HepG2 (cell line): ENCODE measurements around the gene DCC. TPM values are rescaled to one million over a fixed set of nuclear protein-coding genes. Genes with fewer than 3 reads are reported as not detected.

Experiments used
- ATAC-seq: fragments of 200-7000 bp; cut with Tn5 transposase; 3 replicates; pipeline ENCODE4 v1.9.1; 2020; ENCODE audit warnings: mild to moderate bottlenecking, moderate library complexity
- BruUV-seq: library from RNA; stranded (reverse); fragments of 400-500 nt; replicated peaks from 2 replicates; lab custom pipeline; 2021; lab: Mats Ljungman, UMichigan
- CTCF ChIA-PET: fragments of 300-600 bp; formaldehyde crosslinking; extraction: SDS; loops from one replicate; lab custom pipeline; 2021; ENCODE audit warnings: low total read pairs, inconsistent platforms, low intra/inter-chr PET ratio; lab: Yijun Ruan, JAX
- POLR2A ChIA-PET: fragments of 350-600 bp; sonication (Branson Sonifier 250); formaldehyde crosslinking; loops from one replicate; lab custom pipeline; 2020; ENCODE audit warnings: antibody characterized with exemption, inconsistent platforms; lab: Yijun Ruan, JAX
- DNase-seq: peaks from one replicate; pipeline ENCODE4 v3.0.0-alpha.2; 2015; ENCODE audit warnings: low spot score
- FAIRE-seq: peaks from 3 replicates; lab custom pipeline; 2011; peaks lifted over from hg19 to GRCh38; lab: Jason Lieb, UNC
- H2AFZ ChIP-seq: one replicate; pipeline ENCODE4 v1.6.1; 2011; ENCODE audit warnings: low read length, inconsistent platforms
- H3K27ac ChIP-seq: fragments of 300-600 bp; 3 replicates; pipeline ENCODE4 v1.8.0; 2011; ENCODE audit warnings: mixed run types, mild to moderate bottlenecking, mixed read lengths, low read length, inconsistent platforms; ENCODE audit not compliant: insufficient read depth; ENCODE audit errors: extremely low read length
- H3K27me3 ChIP-seq, 2 experiments: fragments of 200-600 bp in 1 of 2; 2 replicates in 1 of 2; 3 replicates in 1 of 2; pipeline versions ENCODE4 v1.6.0 to v1.8.0; 2011; ENCODE audit warnings: low read length in 2 of 2, mild to moderate bottlenecking in 2 of 2, moderate library complexity in 2 of 2, inconsistent platforms in 1 of 2; ENCODE audit not compliant: insufficient read depth in 2 of 2, control insufficient read depth in 1 of 2
- H3K36me3 ChIP-seq, 2 experiments: fragments of 200-600 bp in 1 of 2; replicated peaks in 1 of 2; 2 replicates in 1 of 2; 3 replicates in 1 of 2; pipeline versions ENCODE4 v1.5.1 to v1.8.0; 2011; ENCODE audit warnings: low read length in 2 of 2, inconsistent platforms in 1 of 2; ENCODE audit not compliant: insufficient read depth in 2 of 2, control insufficient read depth in 1 of 2
- H3K4me1 ChIP-seq: 2 replicates; pipeline ENCODE4 v1.5.1; 2012; ENCODE audit warnings: low read length, inconsistent platforms; ENCODE audit not compliant: insufficient read depth
- H3K4me2 ChIP-seq: 2 replicates; pipeline ENCODE4 v1.6.0; 2011; ENCODE audit warnings: low read depth, low read length, inconsistent platforms
- H3K4me3 ChIP-seq, 3 experiments: fragments of 200-600 bp in 1 of 3; sonication (generic), shearing (Covaris generic) in 1 of 3; replicated peaks in 1 of 3; 2 replicates each; pipeline ENCODE4 v1.5.1; 2011 to 2016; ENCODE audit warnings: low read length in 3 of 3, inconsistent platforms in 2 of 3, low read depth in 2 of 3, mild to moderate bottlenecking in 2 of 3, control low read depth in 1 of 3, mixed read lengths in 1 of 3; ENCODE audit not compliant: insufficient read depth in 1 of 3
- H3K79me2 ChIP-seq: one replicate; pipeline ENCODE4 v1.6.1; 2011; ENCODE audit warnings: low read length, inconsistent platforms; ENCODE audit not compliant: insufficient read depth
- H3K9ac ChIP-seq: 2 replicates; pipeline ENCODE4 v1.6.0; 2011; ENCODE audit warnings: mild to moderate bottlenecking, low read depth, low read length, inconsistent platforms; ENCODE audit not compliant: insufficient read depth
- H3K9me3 ChIP-seq: 2 replicates; pipeline ENCODE4 v1.5.1; 2012; ENCODE audit warnings: mild to moderate bottlenecking, low read length
- H4K20me1 ChIP-seq: 2 replicates; pipeline ENCODE4 v1.6.0; 2011; ENCODE audit warnings: inconsistent platforms, mild to moderate bottlenecking, low read length, moderate library complexity; ENCODE audit not compliant: insufficient read depth
- GLMP ChIP-seq: sonication (generic); formaldehyde crosslinking; IDR thresholded peaks from 2 replicates; pipeline ENCODE4 v1.9.0; 2021; ENCODE audit warnings: missing genetic modification reagents, mild to moderate bottlenecking, borderline replicate concordance
- HBP1 ChIP-seq: IDR thresholded peaks from 2 replicates; pipeline ENCODE4 v1.6.1; 2016; ENCODE audit warnings: low read depth, control low read depth
- HMGA1 ChIP-seq: sonication (generic); formaldehyde crosslinking; conservative IDR thresholded peaks from 2 replicates; pipeline ENCODE4 v1.4.0; 2020; ENCODE audit warnings: missing genetic modification reagents
- ISL2 ChIP-seq: sonication (generic); formaldehyde crosslinking; IDR thresholded peaks from 2 replicates; pipeline ENCODE4 v1.5.0; 2020; ENCODE audit warnings: missing genetic modification reagents
- KLF12 ChIP-seq: sonication (generic); formaldehyde crosslinking; IDR thresholded peaks from 2 replicates; pipeline ENCODE4 v1.4.0; 2020; ENCODE audit warnings: missing genetic modification reagents, borderline replicate concordance
- KLF13 ChIP-seq: sonication (generic); formaldehyde crosslinking; IDR thresholded peaks from 2 replicates; pipeline ENCODE4 v1.4.0; 2020; ENCODE audit warnings: mild to moderate bottlenecking, missing genetic modification reagents
- NFE2L1 ChIP-seq: sonication (generic); formaldehyde crosslinking; IDR thresholded peaks from 2 replicates; pipeline ENCODE4 v1.4.0; 2020; ENCODE audit warnings: missing genetic modification reagents, mild to moderate bottlenecking, borderline replicate concordance
- PPARG ChIP-seq: conservative IDR thresholded peaks from 2 replicates; pipeline ENCODE4 v1.6.1; 2016; ENCODE audit warnings: missing biosample characterization, missing genetic modification reagents
- PREB ChIP-seq: sonication (generic); formaldehyde crosslinking; IDR thresholded peaks from 2 replicates; pipeline ENCODE4 v1.4.0; 2020; ENCODE audit warnings: missing genetic modification reagents
- SNAPC5 ChIP-seq: sonication (generic); formaldehyde crosslinking; IDR thresholded peaks from 2 replicates; pipeline ENCODE4 v1.8.1; 2023; ENCODE audit warnings: mild to moderate bottlenecking, missing genetic modification reagents, borderline replicate concordance
- ZBTB38 ChIP-seq: sonication (generic); formaldehyde crosslinking; IDR thresholded peaks from 2 replicates; pipeline ENCODE4 v1.5.1; 2020; ENCODE audit warnings: mild to moderate bottlenecking, missing genetic modification reagents
- ZFP82 ChIP-seq: sonication (generic); formaldehyde crosslinking; IDR thresholded peaks from 2 replicates; pipeline ENCODE4 v1.5.1; 2020; ENCODE audit warnings: mild to moderate bottlenecking, missing genetic modification reagents, borderline replicate concordance
- ZNF180 ChIP-seq: sonication (generic); formaldehyde crosslinking; IDR thresholded peaks from 2 replicates; pipeline ENCODE4 v1.4.0; 2020; ENCODE audit warnings: low read depth, missing genetic modification reagents, borderline replicate concordance
- ZNF567 ChIP-seq: sonication (generic); formaldehyde crosslinking; IDR thresholded peaks from 2 replicates; pipeline ENCODE4 v1.8.1; 2023; ENCODE audit warnings: mild to moderate bottlenecking, missing genetic modification reagents, borderline replicate concordance
- ZNF660 ChIP-seq: sonication (generic); formaldehyde crosslinking; IDR thresholded peaks from 2 replicates; pipeline ENCODE4 v1.5.1; 2020; ENCODE audit warnings: mild to moderate bottlenecking, low read depth, missing genetic modification reagents, borderline replicate concordance
- ZNF850 ChIP-seq: sonication (generic); formaldehyde crosslinking; conservative IDR thresholded peaks from 2 replicates; pipeline ENCODE4 v1.9.0; 2021; ENCODE audit warnings: mild to moderate bottlenecking, missing genetic modification reagents
- WGBS: methylation state at CpG from one replicate; pipeline ENCODE4 v1.1.6; 2017; ENCODE audit warnings: low lambda C conversion rate; 5-methylcytosine and 5-hydroxymethylcytosine counted together
- in situ Hi-C: cut with HindIII; loops from 2 replicates; pipeline ENCODE4 v1.10.0; 2017; ENCODE audit warnings: low pct_unique_long_range_greater_than_20kb; ENCODE audit not compliant: extremely low pct_ligation_motif_present
- intact Hi-C: fragments of 100-400 bp; cut with micrococcal nuclease; formaldehyde crosslinking; loops from one replicate; pipeline ENCODE4 v1.10.0; 2022; ENCODE audit not compliant: unreplicated experiment
- polyA plus RNA-seq, 8 experiments: library from polyadenylated mRNA; depleted of rRNA in 3 of 8; stranded (reverse) in 7 of 8; unstranded in 1 of 8; fragments of >200 nt; fragmentation: Illumina TruSeq in 4 of 8; extraction: Trizol in 4 of 8; gene quantifications; 2 replicates each; pipeline versions ENCODE4 v1.2.1 to v1.2.3, GENCODE V29; 2011 to 2016; ENCODE audit warnings: low read depth in 4 of 8, missing spikeins in 1 of 8, mixed read lengths in 1 of 8; ENCODE audit not compliant: insufficient read depth in 1 of 8
- total RNA-seq, 5 experiments: library from RNA; depleted of rRNA; stranded (reverse); fragments of >200 nt; fragmentation: Illumina TruSeq; extraction: Trizol; gene quantifications; 2 replicates each; pipeline ENCODE4 v1.2.3, GENCODE V29; 2016; ENCODE audit warnings: low read depth in 1 of 5

Gene DCC
- total and polyA plus RNA-seq, 2 of the 13 experiments (the other 11 are each of a cell fraction or from before 2014, with no cell fraction given), result not detected

GRCh38 chr18:52451851-52452250 is 111.9 kb downstream of the DCC start:
- ATAC-seq, result no peak
- H3K4me2 ChIP-seq, result no peak overlapping the region
- intact Hi-C loops, result no loop called here

More at GRCh38 chr18:52451851-52452250, 111.9 kb downstream of the DCC start:
- ChIA-PET CTCF (no interaction called here), POLR2A (no interaction called here)
- Histone ChIP-seq H3K4me1 (no peaks in the 10 kb centered on the region), H3K4me3 (no peak overlapping the region), H2AFZ (no peak overlapping the region), H3K27me3 (no peaks in the 10 kb centered on the region), H3K36me3 (no peaks in the 10 kb centered on the region), H3K9me3 (no peaks in the 10 kb centered on the region), H4K20me1 (no peaks in the 10 kb centered on the region), H3K27ac (no peak overlapping the region), H3K9ac (no peak overlapping the region), H3K79me2 (no peaks in the 10 kb centered on the region)
- no TSS peak for BruUV-seq
- TF ChIP-seq KLF12 (CRISPR knock-in tag), result no peak
- no peak for TF ChIP-seq GLMP (CRISPR knock-in tag)
- no peak for TF ChIP-seq HMGA1 (CRISPR knock-in tag)
- no peak for TF ChIP-seq ZNF180 (CRISPR knock-in tag)
- TF ChIP-seq HBP1 (CRISPR knock-in tag), result no peak
- no peak for TF ChIP-seq ZBTB38
- no peak for TF ChIP-seq ISL2
- no peak for TF ChIP-seq KLF13
- TF ChIP-seq PPARG, result no peak
- TF ChIP-seq SNAPC5 (CRISPR knock-in tag), result no peak
- no peak for TF ChIP-seq NFE2L1 (CRISPR knock-in tag)
- no peak for TF ChIP-seq ZNF660 (CRISPR knock-in tag)
- TF ChIP-seq ZNF850 (CRISPR knock-in tag), result no peak
- no peak for TF ChIP-seq PREB (CRISPR knock-in tag)
- no peak for TF ChIP-seq ZFP82 (CRISPR knock-in tag)
- TF ChIP-seq ZNF567 (CRISPR knock-in tag), result no peak
- WGBS, result 0% methylated on average over 1 of the region's 1 CpG
- DNase-seq, result no peak
- in situ Hi-C loops, result no loop called here
- no peak for FAIRE-seq
